SK-N-MC (cell line): ENCODE results near the gene SLC52A3.

Experiments used
- EZH2 ChIP-seq: fragments of 200-600 bp; sonication (generic); IDR thresholded peaks from one replicate; pipeline ENCODE4 v1.6.1; 2017; ENCODE audit warnings: antibody characterized with exemption
- FOXP2 ChIP-seq: optimal IDR thresholded peaks from 2 replicates; pipeline ENCODE3; 2011; ENCODE audit warnings: mild to moderate bottlenecking, moderate library complexity; ENCODE audit not compliant: insufficient read depth; ENCODE audit errors: extremely low read length, control extremely low read depth
- POLR2AphosphoS5 ChIP-seq: IDR thresholded peaks from 2 replicates; pipeline ENCODE4 v1.6.1; 2012; ENCODE audit warnings: mild to moderate bottlenecking, low read depth, low read length, borderline replicate concordance

DNA sequence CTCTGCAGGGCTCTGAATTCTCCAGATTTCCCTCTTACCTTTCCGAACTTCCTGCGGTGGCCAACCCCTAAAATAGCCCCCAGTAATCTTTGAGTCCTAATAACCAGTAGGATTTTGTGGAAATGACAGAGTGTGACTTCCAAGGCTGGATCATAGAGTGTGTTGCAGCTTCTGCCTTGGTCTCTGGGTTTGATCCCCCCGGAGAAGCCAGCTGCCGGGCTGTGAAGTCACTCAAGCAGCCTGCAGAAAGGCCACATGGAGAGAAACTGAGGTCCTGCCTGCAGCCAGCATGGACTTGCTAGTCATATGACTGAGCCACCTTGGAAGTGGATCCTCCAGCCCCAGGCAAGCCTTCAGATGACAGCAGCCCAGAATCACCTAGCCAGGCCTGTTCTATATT lies 46.4 kb downstream of the SLC52A3 start:
- no peak for TF ChIP-seq EZH2
- TF ChIP-seq FOXP2: no peak
- no peak for TF ChIP-seq POLR2AphosphoS5
